Neural cell (in vitro differentiated cells): Measurements from ENCODE around the gene OR2V1. TPM values are rescaled to one million over a fixed set of nuclear protein-coding genes. Genes with fewer than 3 reads are reported as not detected.
"Not testable (repeated sequence)": the region's sequence is repeated elsewhere in the genome, so short reads cannot be mapped to it uniquely, and the experiment has no call there.

Experiments
- H2AFZ ChIP-seq: fragments of 200-600, 300-800 bp; sonication (generic), shearing (Covaris generic); 2 replicates; pipeline ENCODE4 v1.6.0; 2014; ENCODE audit warnings: low read depth, mild to moderate bottlenecking, antibody characterized with exemption, low read length, moderate library complexity
- H3F3A ChIP-seq: fragments of 200-600 bp; shearing (Covaris generic); 2 replicates; pipeline ENCODE4 v1.6.1; 2016; ENCODE audit warnings: mild to moderate bottlenecking, moderate library complexity, mixed read lengths, antibody characterized with exemption, low read length; ENCODE audit not compliant: insufficient read depth, poor library complexity, severe bottlenecking
- H3K27ac ChIP-seq: fragments of 200-600, 300-800 bp; sonication (generic), shearing (Covaris generic); 2 replicates; pipeline ENCODE4 v1.5.1; 2014; ENCODE audit warnings: mild to moderate bottlenecking, low read length, moderate library complexity
- H3K27me3 ChIP-seq: fragments of 300-800, 200-600 bp; sonication (generic), shearing (Covaris generic); 2 replicates; pipeline ENCODE4 v1.6.0; 2014; ENCODE audit warnings: mild to moderate bottlenecking, low read depth, low read length, moderate library complexity; ENCODE audit not compliant: insufficient read depth
- H3K36me3 ChIP-seq: fragments of 300-800, 200-600 bp; sonication (generic), shearing (Covaris generic); 2 replicates; pipeline ENCODE4 v1.5.1; 2014; ENCODE audit warnings: mild to moderate bottlenecking, antibody characterized with exemption, low read length, moderate library complexity; ENCODE audit not compliant: insufficient read depth
- H3K4me2 ChIP-seq: fragments of 300-800, 200-600 bp; sonication (generic), shearing (Covaris generic); 2 replicates; pipeline ENCODE4 v1.6.0; 2014; ENCODE audit warnings: mild to moderate bottlenecking, low read length
- H3K4me3 ChIP-seq: fragments of 300-800, 200-600 bp; sonication (generic), shearing (Covaris generic); 2 replicates; pipeline ENCODE4 v1.5.1; 2014; ENCODE audit warnings: mild to moderate bottlenecking, low read length, moderate library complexity
- H3K79me2 ChIP-seq: fragments of 200-600 bp; shearing (Covaris generic); replicated peaks from 2 replicates; pipeline ENCODE4 v1.6.0; 2014; ENCODE audit warnings: mild to moderate bottlenecking, low read length, moderate library complexity; ENCODE audit not compliant: insufficient read depth
- H3K9ac ChIP-seq: fragments of 300-800, 200-600 bp; sonication (generic), shearing (Covaris generic); 2 replicates; pipeline ENCODE4 v1.6.1; 2016; ENCODE audit warnings: mild to moderate bottlenecking, low read length, mixed read lengths
- H3K9me2 ChIP-seq: fragments of 200-600 bp; shearing (Covaris generic); 2 replicates; pipeline ENCODE4 v1.6.1; 2016; ENCODE audit warnings: mild to moderate bottlenecking, low read length, mixed read lengths; ENCODE audit not compliant: insufficient read depth
- H3K9me3 ChIP-seq: fragments of 200-600, 300-800 bp; sonication (generic), shearing (Covaris generic); 2 replicates; pipeline ENCODE4 v1.6.1; 2016; ENCODE audit warnings: mild to moderate bottlenecking, mixed run types, low read length, moderate library complexity, mixed read lengths
- H4K20me1 ChIP-seq: fragments of 200-600 bp; shearing (Covaris generic); 2 replicates; pipeline ENCODE4 v1.6.1; 2016; ENCODE audit warnings: mild to moderate bottlenecking, mixed run types; ENCODE audit not compliant: insufficient read depth
- CTCF ChIP-seq: fragments of 450-650 bp; IDR thresholded peaks from 2 replicates; pipeline ENCODE4 v1.5.1; 2014; ENCODE audit warnings: antibody characterized with exemption, mild to moderate bottlenecking, moderate library complexity; ENCODE audit not compliant: poor library complexity, severe bottlenecking
- EP300 ChIP-seq: fragments of 450-650 bp; conservative IDR thresholded peaks from 2 replicates; pipeline ENCODE4 v1.6.1; 2014; ENCODE audit warnings: antibody characterized with exemption, mild to moderate bottlenecking, moderate library complexity; ENCODE audit not compliant: poor library complexity, severe bottlenecking
- EZH2 ChIP-seq: fragments of 200-600, 300-800 bp; shearing (Covaris generic), sonication (generic); IDR thresholded peaks from 2 replicates; pipeline ENCODE4 v1.6.1; 2014; ENCODE audit warnings: antibody characterized with exemption, low read length, borderline replicate concordance, mild to moderate bottlenecking; ENCODE audit not compliant: insufficient read depth, poor library complexity, severe bottlenecking
- MXI1 ChIP-seq: fragments of 450-650 bp; conservative IDR thresholded peaks from 2 replicates; pipeline ENCODE4 v1.6.1; 2014; ENCODE audit warnings: antibody characterized with exemption, mild to moderate bottlenecking; ENCODE audit not compliant: poor library complexity, severe bottlenecking
- POLR2AphosphoS5 ChIP-seq: IDR thresholded peaks from 2 replicates; pipeline ENCODE4 v1.6.1; 2012
- RAD21 ChIP-seq: fragments of 450-650 bp; conservative IDR thresholded peaks from 2 replicates; pipeline ENCODE4 v1.6.1; 2014; ENCODE audit warnings: antibody characterized with exemption, mild to moderate bottlenecking, moderate library complexity
- REST ChIP-seq: IDR thresholded peaks from 2 replicates; pipeline ENCODE4 v1.6.1; 2012; ENCODE audit warnings: borderline replicate concordance
- SMC3 ChIP-seq: fragments of 450-650 bp; conservative IDR thresholded peaks from 2 replicates; pipeline ENCODE4 v1.6.1; 2014; ENCODE audit warnings: antibody characterized with exemption, mild to moderate bottlenecking, moderate library complexity; ENCODE audit not compliant: poor library complexity
- TAF1 ChIP-seq: IDR thresholded peaks from 2 replicates; pipeline ENCODE4 v1.6.1; 2012; ENCODE audit warnings: low read depth
- polyA plus RNA-seq: library from polyadenylated mRNA; depleted of rRNA; stranded (reverse); fragments of >200 nt; gene quantifications from 2 replicates; pipeline ENCODE4 v1.2.3, GENCODE V29; 2014

The OR2V1 gene
- polyA plus RNA-seq, 1 donor from 2014 or later, result not detected

GRCh38 chr5:181114844-181115778, 15.9 kb downstream of the OR2V1 start:
- Histone ChIP-seq H3K79me2 (no peaks in the 10 kb centered on the region), H3K9me3 (peaks cover 9% of the 10 kb centered on the region), H3K9me2 (no peaks in the 10 kb centered on the region), H3K36me3 (no peaks in the 10 kb centered on the region), H4K20me1 (no peaks in the 10 kb centered on the region), H3F3A (no peaks in the 10 kb centered on the region), H2AFZ (no peak overlapping the region), H3K27ac (no peak overlapping the region), H3K4me3 (peak overlapping the region; percentile 60), H3K27me3 (peaks cover 32% of the 10 kb centered on the region), H3K9ac (no peak overlapping the region), H3K4me2 (no peak overlapping the region)
- TF ChIP-seq RAD21, result no peak

GRCh38 chr5:181114284-181114843, 16.6 kb downstream of the OR2V1 start:
- Histone ChIP-seq H3F3A (no peaks in the 10 kb centered on the region), H3K9ac (no peak overlapping the region), H3K79me2 (no peaks in the 10 kb centered on the region), H3K9me3 (peaks cover 9% of the 10 kb centered on the region), H4K20me1 (no peaks in the 10 kb centered on the region), H3K36me3 (no peaks in the 10 kb centered on the region), H3K4me2 (no peak overlapping the region), H3K9me2 (no peaks in the 10 kb centered on the region), H2AFZ (no peak overlapping the region), H3K4me3 (peak overlapping the region; percentile 60), H3K27me3 (peaks cover 32% of the 10 kb centered on the region), H3K27ac (no peak overlapping the region)
- no peak for TF ChIP-seq REST
- TF ChIP-seq CTCF, result no peak
- no peak for TF ChIP-seq EP300
- TF ChIP-seq RAD21, result no peak
- TF ChIP-seq POLR2AphosphoS5, result no peak
- no peak for TF ChIP-seq TAF1
- TF ChIP-seq EZH2, result no peak
- no peak for TF ChIP-seq MXI1
- no peak for TF ChIP-seq SMC3

GRCh38 chr5:181113572-181113971, 17.4 kb downstream of the OR2V1 start:
- H3K9me3 ChIP-seq, H2AFZ ChIP-seq, H3K79me2 ChIP-seq, H3K9me2 ChIP-seq, H3K36me3 ChIP-seq, H3K4me3 ChIP-seq, H4K20me1 ChIP-seq, H3K4me2 ChIP-seq, H3K9ac ChIP-seq, H3K27ac ChIP-seq, H3F3A ChIP-seq: not testable (repeated sequence)
- peaks cover 32% of the 10 kb centered on the region for H3K27me3 ChIP-seq
